ENCODE measurements around the gene SMURF2. TPM values are rescaled to one million over a fixed set of nuclear protein-coding genes. Genes with fewer than 3 reads are reported as not detected.

The SMURF2 gene
- total and polyA plus RNA-seq, 9 of the 15 experiments (the other 6 are each of a cell fraction or from before 2014, with no cell fraction given): 3.8 to 22.0 (median 14.8) TPM

DNA sequence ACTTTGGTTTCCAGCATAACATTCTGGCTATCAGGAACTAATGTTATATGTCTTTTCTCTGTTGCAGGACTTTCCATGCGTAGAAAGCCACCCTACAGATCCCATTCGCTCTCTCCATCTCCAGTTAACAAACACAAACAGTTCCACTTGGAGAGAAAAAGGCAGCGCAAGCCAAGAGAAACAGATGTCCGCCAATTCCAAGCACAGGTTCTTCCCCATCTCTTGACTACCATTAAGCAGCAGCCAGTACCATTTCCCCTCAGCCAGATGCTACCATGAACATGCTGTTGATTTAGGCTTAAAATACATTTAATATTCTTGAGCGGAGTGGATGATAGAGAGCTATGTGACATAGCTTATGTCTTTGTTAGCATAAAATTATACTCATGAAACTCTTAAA, 132.9 kb downstream of the SMURF2 start:
- no peak for DNase-seq (ENCODE audit: extremely low read depth in 1 of 4, low spot score in 3 of 4)
- no peaks in the 10 kb centered on the region for H3K9me3 ChIP-seq (replicated peaks; ENCODE audit: control insufficient read depth, insufficient read depth, low read depth, low read length)
- peaks cover 0 to 4% of the 10 kb centered on the region in 2 experiments; a peak in 3 of 5 replicates for H3K4me1 ChIP-seq (replicated peaks in 1 of 2; ENCODE audit: control insufficient read depth in 2 of 2, insufficient read depth in 2 of 2, low read length in 2 of 2)
- BruUV-seq (replicated peaks): no TSS peak
- no peak for FAIRE-seq
- no peak overlapping the region for H2AFZ ChIP-seq (ENCODE audit: low read depth, low read length)
- H3K36me3 ChIP-seq (ENCODE audit: control insufficient read depth, insufficient read depth, low read length): peaks cover 97% of the 10 kb centered on the region
- ChIA-PET POLR2A (interaction anchor here (1.5 kb wide), 2 partner anchors 9 to 12 kb away, joined by 4 to 6 read pairs; no protein-coding TSS in a partner anchor), CTCF (ENCODE audit: low intra/inter-chr PET ratio) (no interaction called here)
- no peaks in the 10 kb centered on the region for H4K20me1 ChIP-seq (replicated peaks; ENCODE audit: control insufficient read depth, insufficient read depth, low read length)
- intact Hi-C loops (cut with micrococcal nuclease): no loop called here
- H3K4me2 ChIP-seq (ENCODE audit: insufficient read depth, low read length): no peak overlapping the region
- no peak overlapping the region for H3K4me3 ChIP-seq
- no peaks in the 10 kb centered on the region for H3K79me2 ChIP-seq (ENCODE audit: control insufficient read depth, insufficient read depth, low read length)
- no peaks in the 10 kb centered on the region for H3K9me1 ChIP-seq (ENCODE audit: control insufficient read depth, insufficient read depth, low read length)
- TF ChIP-seq KLF10 (CRISPR knock-in tag; IDR thresholded peaks at IDR 0.05): no peak
- no peak for TF ChIP-seq ZNF407 (IDR thresholded peaks at IDR 0.05; ENCODE audit: low read depth)
- no peaks in the 10 kb centered on the region for H3K27me3 ChIP-seq (ENCODE audit: control insufficient read depth in 2 of 2, insufficient read depth in 2 of 2, low read length in 2 of 2)
- in situ Hi-C loops (cut with MboI): loop anchor here (5.0 kb wide), 1 partner anchor 118 kb away; no protein-coding TSS in a partner anchor
- H3K9ac ChIP-seq (ENCODE audit: insufficient read depth in 1 of 2, low read depth in 2 of 2, low read length in 2 of 2): no peak overlapping the region
- no peak overlapping the region for H3K27ac ChIP-seq (ENCODE audit: extremely low read depth, low read depth, low read length)
- WGBS (ENCODE audit: insufficient coverage, low coverage, missing lambda C conversion rate): 100% methylated on average over 5 of the region's 5 CpGs
- no peak for ATAC-seq

All from K562 (cell line).